NCI-H2107 (cell line): Measurements from ENCODE around the gene RHCE.
"Not testable (repeated sequence)": the region's sequence is repeated elsewhere in the genome, so short reads cannot be mapped to it uniquely, and the experiment has no call there.

Experiments used
- DNase-seq: peaks from one replicate; lab custom pipeline; 2025; lab: John Stamatoyannopoulos, UW

Gene RHCE

GRCh38 chr1:25398079-25398478, 22.5 kb downstream of the RHCE start:
- not testable (repeated sequence) for DNase-seq

GRCh38 chr1:25397549-25397948, 23.1 kb downstream of the RHCE start:
- not testable (repeated sequence) for DNase-seq

GRCh38 chr1:25392841-25393240, 27.8 kb downstream of the RHCE start:
- no peak for DNase-seq

- not testable (repeated sequence) for DNase-seq
Observed at GRCh38 chr1:25389721-25390120, 30.9 kb downstream of the RHCE start.

- peak; percentile 33 for DNase-seq
Observed at GRCh38 chr1:25388691-25389090, 31.9 kb downstream of the RHCE start.

- DNase-seq = not testable (repeated sequence)
Observed at GRCh38 chr1:25387096-25387495, 33.5 kb downstream of the RHCE start.

GRCh38 chr1:25383875-25384274, 36.8 kb downstream of the RHCE start:
- DNase-seq = not testable (repeated sequence)

GRCh38 chr1:25383090-25383489, 37.5 kb downstream of the RHCE start:
- DNase-seq = not testable (repeated sequence)

- not testable (repeated sequence) for DNase-seq
Observed at GRCh38 chr1:25382543-25382942, 38.1 kb downstream of the RHCE start.

GRCh38 chr1:25378367-25378766, 42.3 kb downstream of the RHCE start:
- DNase-seq = not testable (repeated sequence)

GRCh38 chr1:25371757-25372156, 48.9 kb downstream of the RHCE start:
- DNase-seq = not testable (repeated sequence)

GRCh38 chr1:25369691-25370271, 50.8 kb downstream of the RHCE start:
- not testable (repeated sequence) for DNase-seq

GRCh38 chr1:25369241-25369640, 51.4 kb downstream of the RHCE start:
- no peak for DNase-seq

- not testable (repeated sequence) for DNase-seq
Observed at GRCh38 chr1:25362634-25363559, 57.7 kb downstream of the RHCE start.

- no peak for DNase-seq
Observed at GRCh38 chr1:25361901-25362300, 58.7 kb downstream of the RHCE start.

GRCh38 chr1:25360596-25361581, 59.7 kb downstream of the RHCE start:
- no peak for DNase-seq

- DNase-seq = no peak
Observed at GRCh38 chr1:25356848-25357247, 63.8 kb downstream of the RHCE start.

- no peak for DNase-seq
Observed at GRCh38 chr1:25356441-25356840, 64.2 kb downstream of the RHCE start.

GRCh38 chr1:25355841-25356395, 64.7 kb downstream of the RHCE start:
- DNase-seq = no peak

- no peak for DNase-seq
Observed at GRCh38 chr1:25349606-25350005, 71.0 kb downstream of the RHCE start.

GRCh38 chr1:25347556-25347955, 73.1 kb downstream of the RHCE start:
- no peak for DNase-seq

- no peak for DNase-seq
Observed at GRCh38 chr1:25343872-25344271, 76.8 kb downstream of the RHCE start.
